Effector memory CD4-positive, alpha-beta T cell (primary cell): ENCODE data around the gene MGLL.

Experiments used
- DNase-seq, 3 donors: peaks; one replicate each; pipeline ENCODE4 v3.0.0-alpha.2; 2020
- H3K27ac ChIP-seq: 2 replicates; pipeline ENCODE4 v1.7.0; 2013; ENCODE audit warnings: mild to moderate bottlenecking, low read length, moderate library complexity; ENCODE audit not compliant: insufficient read depth, poor library complexity, severe bottlenecking
- H3K27me3 ChIP-seq: replicated peaks from 2 replicates; pipeline ENCODE4 v1.7.0; 2013; ENCODE audit warnings: mild to moderate bottlenecking, low read length; ENCODE audit not compliant: insufficient read depth, control insufficient read depth, poor library complexity, severe bottlenecking
- H3K36me3 ChIP-seq: 2 replicates; pipeline ENCODE4 v1.7.0; 2013; ENCODE audit warnings: mild to moderate bottlenecking, low read length, moderate library complexity; ENCODE audit not compliant: control insufficient read depth, insufficient read depth
- H3K4me1 ChIP-seq: 2 replicates; pipeline ENCODE4 v1.7.0; 2013; ENCODE audit warnings: low read length, mild to moderate bottlenecking; ENCODE audit not compliant: control insufficient read depth, insufficient read depth, poor library complexity, severe bottlenecking
- H3K4me3 ChIP-seq: 2 replicates; pipeline ENCODE4 v1.7.0; 2013; ENCODE audit warnings: low read length, low read depth, mild to moderate bottlenecking; ENCODE audit not compliant: insufficient read depth, poor library complexity, severe bottlenecking
- H3K9me3 ChIP-seq: 2 replicates; pipeline ENCODE4 v1.7.0; 2013; ENCODE audit warnings: mild to moderate bottlenecking, low read length, moderate library complexity; ENCODE audit not compliant: control insufficient read depth

Gene MGLL

DNA sequence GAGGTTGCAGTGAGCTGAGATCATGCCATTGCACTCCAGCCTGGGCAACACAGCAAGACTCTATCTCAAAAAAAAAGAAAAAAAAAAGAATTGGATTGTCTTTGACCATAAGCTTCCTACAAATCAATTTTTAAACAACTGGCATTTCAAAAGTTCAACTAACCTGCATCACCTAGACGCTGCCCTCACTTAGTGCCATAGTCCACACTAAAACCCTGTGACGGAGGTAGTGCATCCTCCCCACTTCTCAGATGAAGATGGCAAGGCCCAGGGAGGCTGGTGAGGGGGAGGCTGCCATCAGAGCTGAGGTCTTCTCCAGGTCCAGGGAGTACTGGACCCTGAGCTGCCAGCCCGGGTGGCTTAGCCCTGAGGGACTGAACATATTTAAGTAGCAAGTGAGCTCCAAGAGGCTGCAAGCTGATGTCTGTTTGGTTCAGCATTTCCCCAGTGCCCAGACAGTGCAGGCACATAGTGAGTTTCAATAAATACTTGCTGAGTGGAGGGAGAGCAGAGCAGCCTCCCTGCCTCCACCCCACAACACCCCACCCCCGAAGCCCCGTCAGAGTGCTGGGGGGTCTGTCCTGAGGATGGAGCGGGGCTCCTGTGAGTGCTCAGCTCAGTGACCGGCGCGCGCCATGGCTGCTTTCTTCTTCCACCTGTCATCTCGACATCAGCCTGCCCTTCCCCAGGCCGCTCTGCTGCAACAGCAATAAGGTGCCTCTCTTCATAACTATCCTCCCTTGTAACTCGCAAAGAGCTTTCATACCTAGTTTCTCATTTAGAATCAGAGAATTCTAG, 52.8 kb downstream of the MGLL start:
- no peak for DNase-seq
- H3K36me3 ChIP-seq, result no peaks in the 10 kb centered on the region
- no peaks in the 10 kb centered on the region for H3K4me1 ChIP-seq
- no peak overlapping the region for H3K4me3 ChIP-seq
- no peaks in the 10 kb centered on the region for H3K9me3 ChIP-seq
- H3K27ac ChIP-seq, result no peak overlapping the region
- H3K27me3 ChIP-seq, result peaks cover 2% of the 10 kb centered on the region

DNA sequence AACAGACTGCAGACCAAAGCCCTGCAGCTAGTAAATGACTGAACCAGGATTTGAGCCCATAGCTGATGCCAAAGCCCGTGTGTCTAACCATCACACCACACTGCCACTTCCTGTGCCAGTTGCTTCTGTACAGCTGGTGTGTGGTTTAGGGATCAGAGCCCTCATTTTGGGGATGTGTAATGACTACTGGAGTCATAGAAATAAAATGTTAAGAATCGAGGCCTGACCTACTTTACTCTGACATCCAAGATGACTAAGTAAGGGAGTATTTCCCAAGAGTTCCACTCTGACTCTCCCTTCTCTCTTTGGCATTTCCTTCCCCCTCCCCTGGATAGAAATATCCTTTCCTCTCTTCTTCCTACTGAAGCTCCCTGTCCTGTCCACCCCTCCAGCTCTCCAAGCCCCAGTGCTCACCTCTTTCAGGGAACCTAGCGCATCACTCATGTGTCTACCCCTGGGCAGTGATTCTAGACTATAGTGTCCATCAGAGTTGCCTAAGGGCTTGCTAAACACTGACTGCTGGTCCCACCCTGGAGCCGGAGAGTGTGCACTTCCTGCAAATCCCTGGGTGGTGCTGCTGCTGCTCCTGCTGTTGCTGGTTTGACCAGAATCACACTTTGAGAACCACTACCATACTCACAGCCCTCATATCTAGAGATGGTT, 53.8 kb downstream of the MGLL start:
- no peaks in the 10 kb centered on the region for H3K9me3 ChIP-seq
- no peak for DNase-seq
- no peaks in the 10 kb centered on the region for H3K36me3 ChIP-seq
- no peak overlapping the region for H3K27ac ChIP-seq
- no peak overlapping the region for H3K4me3 ChIP-seq
- H3K4me1 ChIP-seq, result no peaks in the 10 kb centered on the region
- H3K27me3 ChIP-seq, result peaks cover 2% of the 10 kb centered on the region

- no peaks in the 10 kb centered on the region for H3K4me1 ChIP-seq
- H3K27ac ChIP-seq, result no peak overlapping the region
- no peaks in the 10 kb centered on the region for H3K36me3 ChIP-seq
- H3K27me3 ChIP-seq, result peaks cover 2% of the 10 kb centered on the region
- no peak for DNase-seq
- no peak overlapping the region for H3K4me3 ChIP-seq
- H3K9me3 ChIP-seq, result no peaks in the 10 kb centered on the region
Measured at GRCh38 chr3:127767126-127767525, 55.2 kb downstream of the MGLL start.

DNA sequence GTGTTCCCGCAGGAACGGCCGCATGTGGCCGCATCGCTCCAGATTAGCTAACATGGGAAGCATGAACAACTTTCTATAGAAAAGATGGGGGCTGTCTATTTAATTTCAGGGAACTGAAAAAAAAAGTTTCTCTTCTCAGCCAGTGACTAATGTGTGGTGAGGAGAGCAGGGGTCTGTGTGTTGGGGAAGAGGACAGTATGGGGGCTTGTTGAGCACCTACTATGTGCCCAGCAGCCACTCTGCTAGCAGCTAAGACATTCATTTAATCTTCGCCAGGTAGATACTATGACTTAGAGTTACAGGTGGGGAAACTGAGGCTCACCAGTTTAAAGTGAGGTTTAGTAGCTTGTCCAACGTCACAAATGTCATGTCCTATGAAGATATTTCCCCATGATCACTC, 56.6 kb downstream of the MGLL start:
- peaks cover 2% of the 10 kb centered on the region for H3K27me3 ChIP-seq
- no peak overlapping the region for H3K27ac ChIP-seq
- H3K9me3 ChIP-seq, result no peaks in the 10 kb centered on the region
- DNase-seq, result no peak
- no peak overlapping the region for H3K4me3 ChIP-seq
- H3K36me3 ChIP-seq, result no peaks in the 10 kb centered on the region
- no peaks in the 10 kb centered on the region for H3K4me1 ChIP-seq

DNA sequence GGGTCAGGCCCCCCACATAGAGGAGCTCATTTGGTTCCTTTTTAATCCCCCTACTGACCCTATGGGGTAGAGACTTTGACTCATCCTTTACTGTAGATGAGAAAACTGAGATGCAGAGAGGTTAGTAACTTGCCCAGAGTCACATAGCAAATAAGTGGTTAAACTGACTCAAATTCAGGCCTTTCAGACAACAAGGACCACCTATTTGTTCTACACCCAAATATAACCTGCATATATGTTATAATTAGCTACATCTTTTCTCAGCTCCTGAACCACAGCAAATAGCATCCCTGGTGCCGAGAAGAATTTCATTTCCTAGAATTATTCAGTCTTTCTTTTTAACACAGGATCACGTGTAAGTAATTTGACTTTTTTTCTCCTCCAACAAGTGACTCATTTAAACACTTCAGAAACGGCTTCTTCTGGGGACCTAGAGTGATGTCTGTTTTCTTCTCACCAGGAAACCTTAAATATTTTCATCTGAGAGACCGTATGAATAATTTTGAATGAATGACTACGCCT, 57.4 kb downstream of the MGLL start:
- Histone ChIP-seq H3K27me3 (peaks cover 2% of the 10 kb centered on the region), H3K9me3 (no peaks in the 10 kb centered on the region), H3K27ac (no peak overlapping the region), H3K4me1 (no peaks in the 10 kb centered on the region), H3K4me3 (no peak overlapping the region), H3K36me3 (no peaks in the 10 kb centered on the region)
- no peak for DNase-seq

GRCh38 chr3:127764301-127764700, 58.0 kb downstream of the MGLL start:
- DNase-seq, result no peak
- peaks cover 2% of the 10 kb centered on the region for H3K27me3 ChIP-seq
- H3K4me3 ChIP-seq, result no peak overlapping the region
- no peaks in the 10 kb centered on the region for H3K9me3 ChIP-seq
- no peaks in the 10 kb centered on the region for H3K36me3 ChIP-seq
- H3K27ac ChIP-seq, result no peak overlapping the region
- H3K4me1 ChIP-seq, result no peaks in the 10 kb centered on the region

GRCh38 chr3:127763816-127764215, 58.5 kb downstream of the MGLL start:
- H3K27me3 ChIP-seq, result peaks cover 2% of the 10 kb centered on the region
- DNase-seq, result no peak

DNA sequence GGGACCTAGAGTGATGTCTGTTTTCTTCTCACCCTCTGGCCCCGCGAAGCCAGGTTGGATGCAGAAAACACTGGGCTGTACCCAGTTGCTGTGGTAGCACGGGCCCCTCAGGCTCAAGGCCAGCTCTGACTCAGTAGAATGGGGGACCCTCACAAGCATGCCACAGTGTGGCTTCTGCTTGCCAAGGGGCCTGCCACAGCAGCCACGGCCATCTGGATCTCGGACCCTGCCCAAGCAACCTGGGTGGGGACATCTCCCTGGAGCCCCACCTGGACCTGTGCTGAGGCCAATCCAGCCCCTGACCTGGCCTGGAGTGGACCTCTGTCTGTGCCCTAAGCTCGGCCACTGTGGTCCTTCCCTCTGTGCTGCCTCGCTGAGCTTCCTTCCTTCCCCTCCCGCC, 59.0 kb downstream of the MGLL start:
- Histone ChIP-seq H3K4me3 (no peak overlapping the region), H3K4me1 (no peaks in the 10 kb centered on the region), H3K27me3 (peaks cover 2% of the 10 kb centered on the region), H3K9me3 (no peaks in the 10 kb centered on the region), H3K36me3 (no peaks in the 10 kb centered on the region), H3K27ac (no peak overlapping the region)
- DNase-seq, result no peak

More at GRCh38 chr3:127763816-127764215, 58.5 kb downstream of the MGLL start:
- Histone ChIP-seq H3K27ac (no peak overlapping the region), H3K4me1 (no peaks in the 10 kb centered on the region), H3K4me3 (no peak overlapping the region), H3K36me3 (no peaks in the 10 kb centered on the region), H3K9me3 (no peaks in the 10 kb centered on the region)

GRCh38 chr3:127762787-127763105, 59.6 kb downstream of the MGLL start:
- Histone ChIP-seq H3K4me3 (no peak overlapping the region), H3K27ac (no peak overlapping the region), H3K4me1 (no peaks in the 10 kb centered on the region), H3K9me3 (no peaks in the 10 kb centered on the region), H3K36me3 (no peaks in the 10 kb centered on the region), H3K27me3 (peaks cover 2% of the 10 kb centered on the region)
- no peak for DNase-seq

GRCh38 chr3:127762077-127762786, 60.1 kb downstream of the MGLL start:
- no peaks in the 10 kb centered on the region for H3K4me1 ChIP-seq

More at GRCh38 chr3:127762077-127762786, 60.1 kb downstream of the MGLL start:
- Histone ChIP-seq H3K27me3 (peaks cover 2% of the 10 kb centered on the region), H3K36me3 (no peaks in the 10 kb centered on the region), H3K4me3 (no peak overlapping the region), H3K9me3 (no peaks in the 10 kb centered on the region), H3K27ac (no peak overlapping the region)
- DNase-seq, result no peak
